ENCODE results near the gene WWC1.

Gene WWC1

DNA sequence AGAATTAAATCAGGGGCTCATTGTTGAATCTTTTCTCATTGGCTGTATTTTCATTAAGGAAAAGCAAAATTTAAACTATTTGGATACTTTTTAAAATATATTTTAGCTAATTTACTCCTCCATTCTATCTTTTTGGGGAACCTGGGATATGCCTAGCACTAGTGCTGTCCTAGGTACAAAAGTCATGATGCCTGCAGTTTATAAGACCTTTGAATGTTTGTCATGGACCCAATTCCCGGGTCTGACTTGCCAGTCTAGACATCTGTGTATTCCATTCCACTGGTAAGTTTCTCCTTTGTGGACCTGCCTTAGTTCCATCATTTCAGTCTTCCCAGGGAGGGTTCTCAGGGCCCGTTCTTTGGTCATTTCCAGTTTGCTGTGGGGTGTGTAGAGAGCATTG, 63.0 kb downstream of the WWC1 start:
- Histone ChIP-seq H3K4me1 (ENCODE audit: control insufficient read depth, insufficient read depth, low read length) (no peaks in the 10 kb centered on the region), H3K9ac (ENCODE audit: low read length) (no peak overlapping the region), H3K36me3 (ENCODE audit: control insufficient read depth, insufficient read depth, low read length) (no peaks in the 10 kb centered on the region), H3K9me3 (ENCODE audit: control insufficient read depth, insufficient read depth, low read depth, low read length) (no peaks in the 10 kb centered on the region), H3K27ac (ENCODE audit: low read depth, low read length) (no peak overlapping the region), H3K4me3 (ENCODE audit: low read depth, low read length) (no peak overlapping the region), H3K27me3 (ENCODE audit: control insufficient read depth, insufficient read depth, low read length) (no peaks in the 10 kb centered on the region)

GRCh38 chr5:168356171-168356570, 64.7 kb downstream of the WWC1 start:
- H3K9ac ChIP-seq (ENCODE audit: low read length) = no peak overlapping the region
- H3K36me3 ChIP-seq (ENCODE audit: control insufficient read depth, insufficient read depth, low read length) = no peaks in the 10 kb centered on the region
- H3K9me3 ChIP-seq (ENCODE audit: control insufficient read depth, insufficient read depth, low read depth, low read length) = no peaks in the 10 kb centered on the region
- H3K27me3 ChIP-seq (ENCODE audit: control insufficient read depth, insufficient read depth, low read length) = no peaks in the 10 kb centered on the region
- H3K4me1 ChIP-seq (ENCODE audit: control insufficient read depth, insufficient read depth, low read length) = no peaks in the 10 kb centered on the region
- H3K4me3 ChIP-seq (ENCODE audit: low read depth, low read length) = no peak overlapping the region
- no peak overlapping the region for H3K27ac ChIP-seq (ENCODE audit: low read depth, low read length)

DNA sequence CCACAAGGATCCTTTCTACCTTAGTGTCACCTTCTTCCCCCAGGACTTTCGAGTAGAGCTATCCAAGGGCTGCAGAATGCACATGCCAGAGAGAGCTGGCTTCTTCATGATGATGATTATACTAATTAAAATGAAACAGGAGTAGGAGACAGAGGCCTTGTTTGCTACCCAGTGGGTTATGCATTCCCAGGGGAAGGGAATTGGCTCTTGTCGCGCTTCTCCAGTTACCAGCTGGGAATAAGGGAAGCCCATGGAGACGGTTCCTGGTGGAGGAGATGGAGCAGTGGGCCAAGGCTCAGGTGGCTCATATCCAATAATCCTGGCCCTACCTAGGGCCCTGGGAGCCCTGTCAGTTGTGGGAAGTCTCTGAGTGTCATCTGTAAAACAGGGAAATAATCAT, 65.1 kb downstream of the WWC1 start:
- Histone ChIP-seq H3K9ac (ENCODE audit: low read length) (no peak overlapping the region), H3K9me3 (ENCODE audit: control insufficient read depth, insufficient read depth, low read depth, low read length) (no peaks in the 10 kb centered on the region), H3K4me3 (ENCODE audit: low read depth, low read length) (no peak overlapping the region), H3K36me3 (ENCODE audit: control insufficient read depth, insufficient read depth, low read length) (no peaks in the 10 kb centered on the region), H3K27ac (ENCODE audit: low read depth, low read length) (no peak overlapping the region), H3K27me3 (ENCODE audit: control insufficient read depth, insufficient read depth, low read length) (no peaks in the 10 kb centered on the region), H3K4me1 (ENCODE audit: control insufficient read depth, insufficient read depth, low read length) (no peaks in the 10 kb centered on the region)

- Histone ChIP-seq H3K27ac (ENCODE audit: low read depth, low read length) (no peak overlapping the region), H3K9ac (ENCODE audit: low read length) (no peak overlapping the region), H3K4me3 (ENCODE audit: low read depth, low read length) (no peak overlapping the region), H3K27me3 (ENCODE audit: control insufficient read depth, insufficient read depth, low read length) (no peaks in the 10 kb centered on the region), H3K9me3 (ENCODE audit: control insufficient read depth, insufficient read depth, low read depth, low read length) (no peaks in the 10 kb centered on the region), H3K4me1 (ENCODE audit: control insufficient read depth, insufficient read depth, low read length) (no peaks in the 10 kb centered on the region), H3K36me3 (ENCODE audit: control insufficient read depth, insufficient read depth, low read length) (no peaks in the 10 kb centered on the region)
Observed at GRCh38 chr5:168357876-168358275, 66.4 kb downstream of the WWC1 start.

DNA sequence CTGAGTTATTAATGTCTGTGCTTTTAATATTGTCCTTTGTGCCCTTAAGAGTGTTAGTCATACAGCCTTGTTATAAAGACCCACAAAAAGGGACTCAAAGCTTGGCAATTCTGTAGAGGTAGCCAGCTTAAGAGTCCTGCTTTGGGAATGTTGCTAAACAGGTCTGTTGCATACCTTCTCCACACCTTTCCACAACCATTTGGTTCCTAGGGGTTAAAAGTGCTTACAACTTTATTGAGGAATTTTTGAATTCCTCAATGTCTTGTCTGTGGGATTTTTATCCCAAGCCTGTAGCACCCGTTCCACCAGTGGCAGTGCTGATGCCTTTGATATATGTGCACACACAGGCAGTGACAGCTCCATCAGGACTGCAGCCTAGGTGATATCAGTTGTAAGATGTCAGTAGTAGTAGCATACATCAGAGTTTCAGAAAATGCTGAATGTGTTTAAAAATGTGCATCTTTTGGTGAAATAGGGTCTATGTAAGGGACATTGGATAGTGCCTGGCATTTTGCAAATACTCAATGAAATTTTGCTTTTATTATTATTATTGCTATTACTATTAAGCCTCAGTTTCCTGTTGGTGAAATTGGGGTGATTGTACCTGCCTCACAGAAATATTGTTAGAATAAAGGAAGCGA, 68.5 kb downstream of the WWC1 start:
- H3K9ac ChIP-seq (ENCODE audit: low read length) = no peak overlapping the region
- H3K27me3 ChIP-seq (ENCODE audit: control insufficient read depth, insufficient read depth, low read length) = no peaks in the 10 kb centered on the region
- no peaks in the 10 kb centered on the region for H3K9me3 ChIP-seq (ENCODE audit: control insufficient read depth, insufficient read depth, low read depth, low read length)
- no peak overlapping the region for H3K4me3 ChIP-seq (ENCODE audit: low read depth, low read length)
- H3K27ac ChIP-seq (ENCODE audit: low read depth, low read length) = no peak overlapping the region
- peaks cover 10% of the 10 kb centered on the region for H3K4me1 ChIP-seq (ENCODE audit: control insufficient read depth, insufficient read depth, low read length)
- H3K36me3 ChIP-seq (ENCODE audit: control insufficient read depth, insufficient read depth, low read length) = no peaks in the 10 kb centered on the region

DNA sequence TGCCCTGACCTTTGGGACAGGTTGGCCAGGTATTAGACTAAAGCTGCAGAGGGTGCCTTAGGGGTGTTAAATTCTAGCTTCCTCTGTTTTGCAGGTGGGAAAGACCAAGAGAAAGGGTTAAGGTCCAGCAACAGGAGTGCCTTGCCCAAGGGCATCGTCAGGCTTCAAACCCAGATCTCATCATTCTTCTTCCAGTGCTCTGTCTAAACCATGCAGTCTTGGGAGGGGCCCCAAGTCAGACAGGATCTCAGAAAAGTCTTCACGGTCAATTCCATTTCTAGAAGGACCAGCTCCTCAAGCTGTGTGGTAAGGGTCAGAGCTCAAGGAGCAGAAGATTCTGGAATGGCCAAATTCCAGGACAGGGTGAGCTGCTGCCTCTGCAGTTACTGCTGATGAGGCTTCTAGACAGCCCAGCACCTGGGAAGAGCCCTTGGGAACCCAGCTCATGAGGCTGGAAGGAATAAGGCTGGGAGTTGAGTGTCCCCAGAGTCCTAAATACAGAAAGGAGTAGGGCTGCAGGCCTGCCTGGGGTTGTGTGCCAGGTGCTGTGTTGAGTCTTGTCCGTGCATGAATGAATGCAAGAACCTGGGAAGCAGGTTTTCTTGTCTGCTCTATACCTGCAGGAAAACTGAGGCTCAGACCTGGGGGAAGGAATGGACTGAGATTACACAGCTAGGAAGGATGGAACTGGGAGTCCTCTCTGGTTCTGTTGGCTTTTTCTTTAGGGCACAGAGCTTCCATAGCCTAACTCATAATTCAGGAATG, 69.3 kb downstream of the WWC1 start:
- Histone ChIP-seq H3K27me3 (ENCODE audit: control insufficient read depth, insufficient read depth, low read length) (no peaks in the 10 kb centered on the region), H3K9me3 (ENCODE audit: control insufficient read depth, insufficient read depth, low read depth, low read length) (no peaks in the 10 kb centered on the region), H3K9ac (ENCODE audit: low read length) (no peak overlapping the region), H3K36me3 (ENCODE audit: control insufficient read depth, insufficient read depth, low read length) (no peaks in the 10 kb centered on the region), H3K27ac (ENCODE audit: low read depth, low read length) (no peak overlapping the region), H3K4me1 (ENCODE audit: control insufficient read depth, insufficient read depth, low read length) (peaks cover 18% of the 10 kb centered on the region), H3K4me3 (ENCODE audit: low read depth, low read length) (no peak overlapping the region)

DNA sequence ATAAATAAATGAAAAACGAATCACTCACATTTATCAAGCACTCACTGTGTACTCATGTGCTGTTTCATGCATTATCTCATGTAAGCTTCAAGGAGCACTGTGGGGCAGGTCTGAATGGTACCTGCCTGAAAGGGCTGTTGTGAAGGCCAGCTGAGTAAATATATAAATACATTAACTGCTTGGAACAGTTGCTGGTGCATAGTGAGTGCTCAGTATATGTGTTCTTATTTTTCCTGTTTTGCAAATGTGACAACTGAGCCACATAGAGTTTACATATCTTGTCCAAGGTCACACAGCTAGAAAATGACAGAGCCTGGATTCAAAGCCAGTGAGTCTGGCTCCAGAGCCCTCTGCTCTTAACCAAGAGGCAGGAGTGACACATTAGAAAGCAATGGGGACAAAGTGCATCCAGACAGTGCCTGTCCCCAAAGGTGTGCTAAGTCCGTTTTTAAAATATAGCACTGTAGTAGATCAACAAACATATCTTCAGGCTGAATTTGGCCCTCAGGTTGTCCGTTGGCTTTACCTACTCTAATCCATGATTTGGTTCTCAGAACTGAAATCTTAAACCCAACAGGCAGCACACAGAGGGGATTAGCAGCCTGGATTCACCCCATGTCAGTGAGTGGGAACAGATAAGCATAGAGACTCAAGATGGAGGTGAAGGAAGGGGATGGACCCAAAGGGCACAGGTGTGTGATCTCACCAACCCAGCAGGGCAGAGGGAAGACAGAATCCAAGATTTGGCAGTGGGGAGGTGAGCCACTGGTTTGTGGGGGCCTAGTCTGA, 70.8 kb downstream of the WWC1 start:
- no peak overlapping the region for H3K4me3 ChIP-seq (ENCODE audit: low read depth, low read length)
- no peaks in the 10 kb centered on the region for H3K9me3 ChIP-seq (ENCODE audit: control insufficient read depth, insufficient read depth, low read depth, low read length)
- no peak overlapping the region for H3K9ac ChIP-seq (ENCODE audit: low read length)
- H3K36me3 ChIP-seq (ENCODE audit: control insufficient read depth, insufficient read depth, low read length) = no peaks in the 10 kb centered on the region
- H3K27me3 ChIP-seq (ENCODE audit: control insufficient read depth, insufficient read depth, low read length) = no peaks in the 10 kb centered on the region
- H3K27ac ChIP-seq (ENCODE audit: low read depth, low read length) = no peak overlapping the region
- peaks cover 23% of the 10 kb centered on the region for H3K4me1 ChIP-seq (ENCODE audit: control insufficient read depth, insufficient read depth, low read length)

DNA sequence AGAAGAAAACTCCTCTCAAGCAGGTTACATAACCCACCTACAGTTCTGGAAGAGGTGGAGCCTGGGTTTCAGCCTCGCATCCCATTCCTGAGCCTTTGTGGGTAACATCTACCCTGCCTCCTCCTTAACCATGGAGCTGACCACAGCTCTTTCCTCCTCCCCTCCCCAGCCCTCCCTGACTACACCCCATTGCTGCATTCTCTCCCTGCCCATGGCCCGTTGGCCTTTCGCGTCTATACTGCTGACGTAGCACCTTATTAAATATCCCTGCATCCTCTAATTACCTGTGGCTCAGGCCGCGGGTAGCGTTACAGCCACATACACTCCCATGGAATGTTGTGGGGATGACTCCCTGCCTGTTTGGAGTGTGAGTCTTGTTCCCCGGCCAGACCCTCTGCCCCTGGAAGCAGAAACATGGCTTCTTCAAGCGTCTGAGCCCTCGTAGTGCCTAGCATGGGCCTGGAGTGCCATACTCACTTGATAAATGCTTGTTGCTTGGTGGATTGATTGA, 72.8 kb downstream of the WWC1 start:
- Histone ChIP-seq H3K4me1 (ENCODE audit: control insufficient read depth, insufficient read depth, low read length) (peaks cover 28% of the 10 kb centered on the region), H3K9me3 (ENCODE audit: control insufficient read depth, insufficient read depth, low read depth, low read length) (no peaks in the 10 kb centered on the region), H3K27me3 (ENCODE audit: control insufficient read depth, insufficient read depth, low read length) (no peaks in the 10 kb centered on the region), H3K36me3 (ENCODE audit: control insufficient read depth, insufficient read depth, low read length) (no peaks in the 10 kb centered on the region), H3K27ac (ENCODE audit: low read depth, low read length) (no peak overlapping the region), H3K9ac (ENCODE audit: low read length) (no peak overlapping the region), H3K4me3 (ENCODE audit: low read depth, low read length) (no peak overlapping the region)

- H3K4me3 ChIP-seq (ENCODE audit: low read depth, low read length) = no peak overlapping the region
- no peaks in the 10 kb centered on the region for H3K27me3 ChIP-seq (ENCODE audit: control insufficient read depth, insufficient read depth, low read length)
- H3K27ac ChIP-seq (ENCODE audit: low read depth, low read length) = no peak overlapping the region
- H3K36me3 ChIP-seq (ENCODE audit: control insufficient read depth, insufficient read depth, low read length) = no peaks in the 10 kb centered on the region
- no peak overlapping the region for H3K9ac ChIP-seq (ENCODE audit: low read length)
- peaks cover 28% of the 10 kb centered on the region for H3K4me1 ChIP-seq (ENCODE audit: control insufficient read depth, insufficient read depth, low read length)
- H3K9me3 ChIP-seq (ENCODE audit: control insufficient read depth, insufficient read depth, low read depth, low read length) = no peaks in the 10 kb centered on the region
Observed at GRCh38 chr5:168364750-168365550, 73.5 kb downstream of the WWC1 start.

GRCh38 chr5:168365581-168366081, 74.2 kb downstream of the WWC1 start:
- H3K4me1 ChIP-seq (ENCODE audit: control insufficient read depth, insufficient read depth, low read length) = peaks cover 28% of the 10 kb centered on the region
- no peaks in the 10 kb centered on the region for H3K27me3 ChIP-seq (ENCODE audit: control insufficient read depth, insufficient read depth, low read length)
- H3K9ac ChIP-seq (ENCODE audit: low read length) = no peak overlapping the region
- H3K36me3 ChIP-seq (ENCODE audit: control insufficient read depth, insufficient read depth, low read length) = no peaks in the 10 kb centered on the region
- H3K9me3 ChIP-seq (ENCODE audit: control insufficient read depth, insufficient read depth, low read depth, low read length) = no peaks in the 10 kb centered on the region
- no peak overlapping the region for H3K27ac ChIP-seq (ENCODE audit: low read depth, low read length)
- H3K4me3 ChIP-seq (ENCODE audit: low read depth, low read length) = no peak overlapping the region
